ENCODE data around the gene ABCC6.
"Not testable (repeated sequence)": the region's sequence is repeated elsewhere in the genome, so short reads cannot be mapped to it uniquely, and the experiment has no call there.

GRCh38 chr16:16265044-16265443 is 41.8 kb upstream of the ABCC6 start:
- not testable (repeated sequence) for TF ChIP-seq CTCF, EP300, POLR2A, POLR2AphosphoS5 (IDR thresholded peaks at IDR 0.05)
